ENCODE data around the gene UBE3D.

- TF ChIP-seq POLR2A (IDR thresholded peaks at IDR 0.05) (no peak), CTCF (IDR thresholded peaks at IDR 0.05 in 8 of 11, conservative IDR thresholded peaks at IDR 0.05 in 3 of 11) (no peak)
Measured at GRCh38 chr6:83031689-83032088, 34.0 kb downstream of the UBE3D start.
